ENCODE results near the gene NECTIN1.
"Not testable (repeated sequence)": the region's sequence is repeated elsewhere in the genome, so short reads cannot be mapped to it uniquely, and the experiment has no call there.

The NECTIN1 gene

DNA sequence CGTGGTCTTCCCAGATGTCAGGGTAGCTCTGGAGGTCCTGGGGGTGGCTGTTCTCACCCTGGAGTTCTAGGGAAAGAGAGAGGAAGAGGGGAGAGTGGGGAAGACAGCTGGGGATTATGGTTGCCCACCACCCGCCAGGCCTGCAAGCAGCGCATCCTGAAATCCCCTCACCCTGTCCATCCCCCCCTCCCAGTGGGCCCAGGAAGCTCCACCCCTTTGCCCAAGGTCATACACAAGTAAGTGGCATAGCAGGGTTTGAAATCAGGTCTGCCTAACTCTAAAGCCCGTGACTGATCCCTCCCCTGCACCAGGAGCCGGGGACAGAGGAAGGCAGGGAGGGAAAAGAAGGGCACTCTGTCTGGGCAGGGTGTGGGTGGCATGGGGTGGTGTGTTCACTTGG, 105.3 kb downstream of the NECTIN1 start:
- no peak for DNase-seq (ENCODE audit: low read depth in 2 of 2, low spot score in 1 of 2)

DNA sequence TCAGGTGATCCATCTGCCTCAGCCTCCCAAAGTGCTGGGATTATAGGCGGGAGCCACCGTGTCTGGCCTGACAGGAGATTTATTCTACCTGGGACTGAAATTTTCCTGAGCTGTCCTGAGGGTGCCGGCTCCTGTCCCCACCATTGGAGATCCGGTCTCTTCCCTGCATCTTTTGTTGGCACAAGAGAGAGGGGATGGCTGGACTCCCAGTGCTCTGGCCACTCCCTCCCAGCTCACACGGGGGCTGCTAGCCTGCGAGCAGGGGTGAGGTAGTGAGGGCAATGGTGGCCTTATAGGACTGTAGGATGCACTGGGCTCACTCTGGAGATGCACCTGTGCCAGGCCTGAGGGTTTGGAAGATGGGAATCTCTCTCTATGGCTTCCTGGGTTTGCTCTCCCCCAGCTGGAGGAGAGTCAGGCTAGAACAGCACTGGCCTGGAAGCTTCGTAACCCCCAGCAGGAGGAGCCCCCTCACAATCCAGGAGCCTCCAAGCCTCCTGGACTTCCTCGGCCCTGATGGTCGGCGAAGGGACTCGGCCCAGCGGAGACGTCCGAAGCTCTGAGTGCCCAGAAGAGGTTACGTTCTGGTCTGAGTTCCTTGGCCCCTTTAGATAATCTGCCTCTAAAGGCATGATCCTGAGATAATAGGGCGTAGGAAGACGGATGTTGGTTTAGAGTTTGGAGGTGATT, 106.4 kb downstream of the NECTIN1 start:
- DNase-seq (ENCODE audit: low read depth in 2 of 2, low spot score in 1 of 2) = no peak

DNA sequence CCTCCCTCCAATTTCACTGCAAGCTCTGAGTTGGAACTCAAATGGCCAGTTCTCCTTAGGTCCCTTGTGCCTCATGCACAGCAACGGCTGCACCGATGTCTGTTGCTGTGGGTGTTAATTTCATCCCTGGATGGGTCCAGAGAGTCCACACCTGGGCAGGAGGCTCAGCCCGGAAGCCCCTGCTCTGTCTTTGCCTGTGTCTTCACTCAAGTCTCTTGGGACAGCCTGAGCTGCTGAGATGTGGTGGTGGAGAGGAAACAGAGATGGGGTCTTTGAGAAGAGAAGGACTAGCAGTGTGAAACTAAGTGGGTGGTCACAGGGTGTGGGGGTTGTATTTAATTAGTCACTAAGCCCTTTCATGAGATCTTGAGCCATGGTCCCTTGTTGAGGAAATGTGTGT, 109.3 kb downstream of the NECTIN1 start:
- DNase-seq (ENCODE audit: low read depth in 2 of 2, low spot score in 1 of 2) = no peak

DNA sequence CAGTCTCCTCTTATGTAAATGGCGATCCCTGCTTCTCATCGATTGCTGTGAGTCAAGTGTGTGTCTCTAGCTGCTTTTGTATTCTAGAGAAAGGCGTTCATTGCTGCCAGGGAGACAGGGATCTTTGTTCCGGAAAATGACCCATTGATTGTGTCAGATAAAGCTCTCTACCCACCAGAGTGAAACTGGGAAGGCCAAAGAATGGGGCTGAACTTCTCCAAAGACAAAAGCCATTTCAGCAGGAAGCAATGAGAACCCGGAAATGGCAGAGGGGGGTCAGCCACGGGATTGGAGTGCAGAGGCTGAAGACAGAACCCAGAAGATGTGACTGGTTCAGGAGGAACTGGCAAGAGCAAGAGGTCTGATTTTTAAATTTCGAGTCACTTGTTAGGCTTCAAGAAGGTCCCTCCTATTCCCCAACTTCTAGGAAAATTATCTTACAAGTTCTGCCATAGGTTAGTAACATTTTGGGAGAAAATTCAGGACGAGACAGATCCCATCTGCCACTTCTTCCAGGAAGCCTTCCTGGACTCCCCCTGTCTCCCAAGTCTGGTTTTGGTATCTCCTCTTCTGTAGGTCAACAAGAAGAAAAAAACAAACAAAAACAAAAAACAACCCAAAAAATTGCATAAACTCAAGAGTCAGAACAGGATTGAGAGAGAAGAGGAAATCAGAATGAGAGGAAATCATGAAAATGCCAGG, 110.6 kb downstream of the NECTIN1 start:
- DNase-seq (ENCODE audit: low read depth in 2 of 2, low spot score in 1 of 2) = no peak

DNA sequence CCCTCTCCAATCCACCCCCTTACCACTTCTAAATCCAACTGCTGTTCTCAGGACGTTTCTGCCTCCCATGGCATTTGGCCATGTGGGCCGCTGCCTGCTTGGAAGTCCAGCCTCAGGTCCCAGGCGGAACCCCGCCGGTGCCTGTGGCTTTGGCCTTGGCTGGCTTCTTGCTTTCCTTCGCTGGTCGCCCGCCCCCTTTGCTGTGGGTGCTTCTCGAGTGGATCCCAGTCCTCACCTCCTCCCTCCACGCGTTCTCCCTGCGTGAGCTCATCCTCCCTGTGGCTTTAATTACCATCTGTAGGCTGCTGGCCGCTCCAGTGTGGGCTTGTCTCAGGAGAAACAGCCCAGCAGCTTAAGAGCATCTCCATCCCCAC, 111.7 kb downstream of the NECTIN1 start:
- no peak for DNase-seq (ENCODE audit: low read depth in 2 of 2, low spot score in 1 of 2)

DNA sequence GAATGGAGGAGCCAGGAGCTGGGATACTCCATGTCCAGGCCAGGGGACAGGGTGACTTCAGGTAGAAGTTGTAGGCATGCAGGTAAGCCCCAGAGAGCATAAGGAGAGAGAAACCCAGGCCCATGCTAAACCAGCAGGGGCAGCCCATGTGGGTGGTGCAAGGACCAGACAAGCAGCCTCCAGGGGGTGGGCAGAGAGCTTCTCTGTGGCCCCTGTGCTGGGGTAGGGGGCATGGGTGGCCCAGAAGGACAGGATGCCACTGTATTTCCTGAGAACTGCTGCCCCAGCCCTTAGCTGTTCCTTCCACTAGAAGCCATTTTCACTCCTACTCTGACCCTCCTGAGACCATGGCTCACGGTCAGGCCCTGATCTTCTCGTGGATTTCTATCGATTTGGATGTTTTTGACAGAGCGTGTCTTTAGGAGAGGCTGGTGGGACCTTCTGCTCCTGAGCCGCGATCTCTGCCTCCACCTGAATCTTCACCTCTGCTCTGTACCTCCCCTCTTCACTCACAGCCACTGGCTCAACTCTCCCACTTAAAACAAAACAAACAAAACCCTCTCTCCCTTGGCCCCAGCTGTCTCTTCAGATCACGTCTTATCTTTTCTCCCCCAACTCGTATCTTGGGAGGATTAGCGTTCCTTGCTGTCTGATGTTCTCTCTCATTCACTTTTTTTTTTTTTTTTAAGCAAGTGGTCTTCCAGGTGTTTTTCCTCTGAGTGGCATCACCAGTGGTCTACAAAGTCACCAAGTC, 112.2 kb downstream of the NECTIN1 start:
- no peak for DNase-seq (ENCODE audit: low read depth in 2 of 2, low spot score in 1 of 2)

- no peak for DNase-seq (ENCODE audit: low read depth in 2 of 2, low spot score in 1 of 2)
Measured at GRCh38 chr11:119615882-119616196, 113.2 kb downstream of the NECTIN1 start.

- no peak for DNase-seq (ENCODE audit: low read depth in 2 of 2, low spot score in 1 of 2)
Measured at GRCh38 chr11:119615003-119615881, 113.8 kb downstream of the NECTIN1 start.

- no peak for DNase-seq (ENCODE audit: low read depth in 2 of 2, low spot score in 1 of 2)
Measured at GRCh38 chr11:119614222-119615002, 114.6 kb downstream of the NECTIN1 start.

DNA sequence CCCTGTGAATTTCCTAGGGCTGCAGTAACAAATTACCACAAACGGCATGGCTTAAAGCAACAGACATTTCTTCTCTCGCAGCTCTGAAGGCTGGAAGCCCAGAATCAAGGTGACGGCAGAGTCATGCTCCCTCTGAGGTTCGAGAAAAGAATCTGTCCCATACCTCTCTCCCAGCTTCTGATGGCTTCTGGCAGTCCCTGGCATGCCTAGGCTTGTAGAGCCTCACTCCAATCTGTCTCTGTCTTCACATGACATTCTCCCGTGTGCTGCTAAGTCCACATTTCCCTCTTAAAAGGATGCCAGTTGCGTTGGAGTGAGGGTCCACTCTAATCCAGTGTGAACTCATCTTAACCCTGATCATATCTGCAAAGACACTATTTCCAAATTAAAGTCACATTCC, 116.2 kb downstream of the NECTIN1 start:
- DNase-seq (ENCODE audit: low read depth in 2 of 2, low spot score in 1 of 2) = no peak

DNA sequence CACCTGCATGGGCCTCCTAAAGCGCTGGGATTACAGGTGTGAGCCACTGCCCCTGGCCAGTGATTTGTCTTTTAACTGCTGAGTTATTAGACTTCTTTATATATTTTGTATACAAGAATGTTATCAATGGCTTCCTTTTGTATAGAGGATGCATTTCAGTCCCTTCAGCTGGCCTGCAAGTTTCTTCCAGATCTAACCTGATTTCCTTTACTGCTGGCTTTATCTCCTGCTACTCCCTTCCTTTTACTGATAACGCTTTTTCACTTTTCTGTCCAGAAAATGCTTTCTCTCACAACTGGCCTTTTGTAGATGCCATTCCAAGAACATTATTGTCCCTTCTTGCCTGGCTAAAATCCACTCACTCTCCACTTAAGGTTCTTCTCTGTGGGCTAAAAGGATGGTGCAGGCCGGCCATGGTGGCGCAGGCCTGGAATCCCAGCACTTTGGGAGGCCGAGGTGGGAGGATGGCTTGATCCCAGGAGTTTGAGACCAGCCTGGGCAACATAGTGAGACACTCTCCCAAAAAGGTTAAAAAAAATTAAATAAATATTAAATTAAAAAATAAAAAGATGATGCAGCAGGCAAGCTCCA, 118.1 kb downstream of the NECTIN1 start:
- DNase-seq (ENCODE audit: low read depth in 2 of 2, low spot score in 1 of 2) = no peak

GRCh38 chr11:119608781-119609180, 120.2 kb downstream of the NECTIN1 start:
- DNase-seq (ENCODE audit: low read depth in 2 of 2, low spot score in 1 of 2) = no peak

DNA sequence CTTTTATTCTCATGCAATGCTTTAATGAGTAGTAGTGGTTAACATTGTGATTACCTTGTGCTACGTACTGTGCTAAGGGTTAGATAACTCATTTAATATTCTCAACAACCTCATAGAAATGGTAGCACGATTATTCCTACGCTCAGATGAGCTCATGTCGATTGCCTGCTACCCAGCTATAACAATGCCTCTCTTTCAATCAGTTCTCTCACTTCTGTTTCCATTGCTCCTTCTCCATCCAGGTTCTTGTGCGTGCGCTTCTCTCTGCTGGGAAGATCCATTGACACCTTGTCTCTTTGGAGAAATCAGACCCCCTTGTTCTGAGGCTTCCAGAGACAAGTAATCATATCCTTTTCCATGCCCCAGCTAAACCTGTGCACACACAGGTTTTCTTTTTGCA, 120.8 kb downstream of the NECTIN1 start:
- DNase-seq (ENCODE audit: low read depth in 2 of 2, low spot score in 1 of 2) = no peak

GRCh38 chr11:119607726-119608125, 121.3 kb downstream of the NECTIN1 start:
- no peak for DNase-seq (ENCODE audit: low read depth in 2 of 2, low spot score in 1 of 2)

GRCh38 chr11:119605137-119605665, 123.8 kb downstream of the NECTIN1 start:
- no peak for DNase-seq (ENCODE audit: low read depth in 2 of 2, low spot score in 1 of 2)

GRCh38 chr11:119602745-119603373, 126.1 kb downstream of the NECTIN1 start:
- no peak for DNase-seq (ENCODE audit: low read depth in 2 of 2, low spot score in 1 of 2)

GRCh38 chr11:119599864-119600541, 129.0 kb downstream of the NECTIN1 start:
- no peak for DNase-seq (ENCODE audit: low read depth in 2 of 2, low spot score in 1 of 2)

- DNase-seq (ENCODE audit: low read depth in 2 of 2, low spot score in 1 of 2) = not testable (repeated sequence)
Measured at GRCh38 chr11:119595941-119596340, 133.1 kb downstream of the NECTIN1 start.
